Measurements from ENCODE around the gene SIN3B.

SIN3B gene

DNA sequence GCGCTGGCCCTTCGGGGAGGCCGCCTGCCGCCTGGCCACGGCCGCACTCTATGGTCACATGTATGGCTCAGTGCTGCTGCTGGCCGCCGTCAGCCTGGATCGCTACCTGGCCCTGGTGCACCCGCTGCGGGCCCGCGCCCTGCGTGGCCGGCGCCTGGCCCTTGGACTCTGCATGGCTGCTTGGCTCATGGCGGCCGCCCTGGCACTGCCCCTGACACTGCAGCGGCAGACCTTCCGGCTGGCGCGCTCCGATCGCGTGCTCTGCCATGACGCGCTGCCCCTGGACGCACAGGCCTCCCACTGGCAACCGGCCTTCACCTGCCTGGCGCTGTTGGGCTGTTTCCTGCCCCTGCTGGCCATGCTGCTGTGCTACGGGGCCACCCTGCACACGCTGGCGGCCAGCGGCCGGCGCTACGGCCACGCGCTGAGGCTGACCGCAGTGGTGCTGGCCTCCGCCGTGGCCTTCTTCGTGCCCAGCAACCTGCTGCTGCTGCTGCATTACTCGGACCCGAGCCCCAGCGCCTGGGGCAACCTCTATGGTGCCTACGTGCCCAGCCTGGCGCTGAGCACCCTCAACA, 60.8 kb downstream of the SIN3B start:
- DNase-seq: no peak

DNA sequence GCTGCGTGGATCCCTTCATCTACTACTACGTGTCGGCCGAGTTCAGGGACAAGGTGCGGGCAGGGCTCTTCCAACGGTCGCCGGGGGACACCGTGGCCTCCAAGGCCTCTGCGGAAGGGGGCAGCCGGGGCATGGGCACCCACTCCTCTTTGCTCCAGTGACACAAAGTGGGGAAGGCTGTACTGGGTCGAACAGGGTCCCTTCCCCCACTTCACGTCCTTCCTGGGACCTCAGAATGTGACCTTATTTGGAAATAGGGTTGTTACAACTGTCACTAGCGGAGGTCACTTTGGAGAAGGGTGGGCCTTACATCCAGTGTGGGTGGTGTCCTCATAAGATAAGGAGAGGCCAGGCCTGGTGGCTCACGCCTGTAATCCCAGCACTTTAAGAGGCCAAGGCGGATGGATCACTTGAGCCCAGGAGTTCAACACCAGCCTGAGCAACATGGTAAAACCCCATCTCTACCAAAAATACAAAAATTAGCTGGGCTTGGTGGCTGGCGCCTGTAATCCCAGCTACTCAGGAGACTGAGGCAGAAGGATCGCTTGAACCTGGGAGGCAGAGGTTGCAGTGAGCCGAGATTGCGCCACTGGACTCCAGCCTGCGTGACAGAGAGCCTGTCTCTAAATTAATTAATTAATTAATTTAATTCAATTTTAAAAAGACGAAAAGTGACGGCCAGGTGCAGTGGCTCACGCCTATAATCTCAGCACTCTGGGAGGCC, 61.4 kb downstream of the SIN3B start:
- DNase-seq: no peak

DNA sequence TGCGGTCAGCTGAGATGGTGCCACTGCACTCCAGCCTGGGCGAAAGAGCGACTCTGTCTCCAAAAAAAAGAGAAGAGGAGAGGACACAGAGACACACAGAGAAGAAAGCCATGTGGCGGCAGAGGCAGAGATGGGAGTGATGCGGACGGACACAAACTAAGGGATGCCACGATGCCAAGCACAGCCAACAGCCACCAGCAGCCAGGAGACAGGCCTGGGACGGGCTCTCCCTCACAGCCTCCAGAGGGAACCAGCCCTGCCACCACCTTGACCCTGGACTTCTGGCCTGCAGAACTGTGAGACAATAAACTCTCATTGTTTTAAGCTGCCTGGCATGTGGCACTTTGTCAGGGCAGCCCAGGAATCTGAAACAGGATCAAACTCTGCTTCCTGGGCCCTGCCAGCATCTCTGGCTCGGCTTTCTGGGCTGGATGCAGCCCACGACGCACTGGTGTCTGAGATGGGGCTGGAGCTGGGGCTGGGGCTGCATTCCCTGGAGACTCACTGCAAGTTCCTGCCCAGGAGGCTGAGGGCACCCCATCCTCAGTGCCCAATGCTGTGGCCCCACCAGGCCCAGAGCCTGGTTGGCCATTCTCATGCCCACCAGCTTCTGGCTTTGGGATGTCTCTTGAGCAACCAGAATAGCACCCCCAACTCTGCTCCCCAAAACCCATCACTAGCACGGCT, 62.6 kb downstream of the SIN3B start:
- no peak for DNase-seq

DNA sequence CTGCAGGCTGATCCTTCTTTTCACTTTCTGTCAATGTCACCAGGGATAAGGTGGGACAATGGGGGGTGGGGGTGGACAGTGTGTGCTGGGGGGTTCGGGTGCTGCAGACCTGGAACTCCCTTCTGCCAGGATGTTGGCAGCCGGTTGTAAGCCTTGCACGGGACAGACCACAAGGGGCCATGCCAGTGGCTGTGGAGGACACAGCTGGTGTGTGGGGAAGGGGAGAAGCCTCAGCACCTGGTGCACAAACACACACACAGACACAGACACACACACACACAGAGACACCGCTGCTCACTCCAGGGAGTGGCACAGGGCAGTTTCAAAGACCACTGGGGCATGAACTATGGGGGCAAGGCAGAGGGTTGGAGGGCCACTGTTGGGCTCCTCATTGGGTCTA, 63.2 kb downstream of the SIN3B start:
- DNase-seq: no peak

DNA sequence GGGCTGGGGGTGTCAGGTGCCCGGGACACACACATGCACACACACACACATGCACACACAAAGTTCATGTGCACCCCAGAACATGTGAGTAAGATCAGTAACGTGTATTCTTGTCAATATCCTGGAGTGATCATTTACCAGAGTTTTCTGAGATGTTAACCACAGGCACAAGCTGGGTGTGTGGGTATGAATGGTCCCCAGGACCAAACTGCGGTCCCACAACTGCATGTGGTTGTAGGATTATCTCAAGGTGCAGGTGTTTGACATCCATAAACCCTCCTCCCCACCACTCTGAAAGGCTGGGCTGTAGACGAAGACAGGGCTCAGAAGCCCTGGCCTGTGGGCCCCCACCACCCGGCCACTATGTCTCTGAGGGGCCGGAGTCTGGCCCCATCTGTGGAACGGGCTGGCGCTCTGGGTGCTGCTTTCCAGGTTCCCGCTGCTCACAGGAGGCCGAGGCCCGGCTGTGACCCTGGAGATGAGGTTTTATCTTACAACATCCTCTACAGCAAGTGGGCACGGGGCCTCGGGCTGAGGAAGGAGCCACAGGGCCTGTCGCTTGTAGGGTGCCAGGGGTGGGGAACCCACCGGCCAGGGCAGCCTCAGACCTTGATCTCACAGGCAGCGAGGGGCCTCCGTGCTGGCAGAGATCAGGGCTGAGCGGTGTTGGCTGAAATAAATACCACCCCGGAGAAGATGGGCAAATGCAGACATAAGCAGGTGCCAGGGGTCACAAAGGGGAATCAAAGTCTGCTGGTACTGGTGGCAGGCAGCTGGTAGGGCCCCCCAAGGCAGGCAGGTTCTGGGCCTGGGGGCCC, 63.9 kb downstream of the SIN3B start:
- DNase-seq: no peak

DNA sequence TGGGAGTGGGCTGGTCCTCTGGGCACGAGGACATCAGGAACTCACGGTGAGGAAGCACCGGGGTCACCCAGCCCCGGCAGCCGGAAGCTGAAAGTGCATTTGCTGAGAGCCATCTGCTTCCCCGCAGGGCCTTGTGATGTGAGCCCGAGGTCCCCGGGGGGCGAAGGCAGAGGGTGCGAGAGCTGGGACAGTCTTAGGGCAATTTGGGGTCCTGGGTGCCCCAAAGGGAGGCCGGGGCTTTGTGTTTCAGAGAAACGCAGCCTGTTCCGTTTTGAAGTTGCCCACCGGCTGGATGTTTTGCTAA, 64.4 kb downstream of the SIN3B start:
- DNase-seq: peak in 1 of 2 donors; percentile 25

DNA sequence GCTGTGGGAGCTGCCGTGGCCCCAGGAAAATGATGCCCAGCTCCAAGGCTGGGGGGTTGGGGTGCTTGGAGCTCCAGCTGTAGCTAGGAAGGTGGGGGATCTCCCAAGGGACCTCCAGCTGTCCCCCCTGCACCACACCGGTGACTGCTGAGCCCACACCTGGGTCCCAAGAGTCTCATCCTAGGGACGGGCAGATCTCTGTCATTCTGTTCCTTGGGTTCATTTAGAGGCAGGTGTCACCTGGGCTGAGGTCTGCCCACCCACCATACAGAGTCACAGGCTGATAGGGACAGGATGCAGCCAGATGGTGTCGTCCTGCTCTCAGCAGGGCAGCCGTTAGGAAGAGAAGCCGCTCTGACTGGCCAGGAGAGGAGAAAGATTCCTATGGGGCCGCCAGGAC, 64.9 kb downstream of the SIN3B start:
- DNase-seq: no peak

DNA sequence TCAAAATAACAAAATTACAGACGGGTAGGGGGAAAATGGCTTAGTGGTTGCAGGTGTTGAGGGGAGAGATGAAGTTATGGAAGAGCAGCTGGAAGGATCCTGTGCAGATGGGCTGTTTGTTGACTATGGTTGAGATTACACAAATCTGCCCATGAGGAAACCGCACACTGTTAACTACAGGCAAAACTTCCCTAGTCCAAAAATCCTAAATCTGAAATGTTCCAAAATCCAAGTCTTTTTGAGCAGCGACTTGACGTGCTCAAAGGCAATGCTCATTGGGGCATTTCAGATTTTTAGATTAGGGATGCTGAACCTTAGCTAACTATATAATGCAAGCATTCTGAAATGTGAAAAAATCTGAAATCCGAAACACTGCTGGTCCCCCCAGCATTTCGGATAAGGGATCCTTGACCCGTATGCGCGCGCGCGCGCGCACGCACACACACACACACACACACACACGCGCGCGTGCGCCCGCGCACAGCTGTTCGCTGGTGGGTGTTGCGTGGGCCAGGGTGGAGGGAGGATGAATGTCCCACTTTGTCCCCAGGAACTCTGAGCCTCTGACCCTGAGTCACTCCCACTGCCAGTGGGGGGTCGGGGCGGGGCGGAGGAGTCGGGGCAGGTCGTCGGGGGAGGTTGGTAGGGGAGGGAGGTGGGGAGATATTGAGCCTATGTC, 66.4 kb downstream of the SIN3B start:
- no peak for DNase-seq

DNA sequence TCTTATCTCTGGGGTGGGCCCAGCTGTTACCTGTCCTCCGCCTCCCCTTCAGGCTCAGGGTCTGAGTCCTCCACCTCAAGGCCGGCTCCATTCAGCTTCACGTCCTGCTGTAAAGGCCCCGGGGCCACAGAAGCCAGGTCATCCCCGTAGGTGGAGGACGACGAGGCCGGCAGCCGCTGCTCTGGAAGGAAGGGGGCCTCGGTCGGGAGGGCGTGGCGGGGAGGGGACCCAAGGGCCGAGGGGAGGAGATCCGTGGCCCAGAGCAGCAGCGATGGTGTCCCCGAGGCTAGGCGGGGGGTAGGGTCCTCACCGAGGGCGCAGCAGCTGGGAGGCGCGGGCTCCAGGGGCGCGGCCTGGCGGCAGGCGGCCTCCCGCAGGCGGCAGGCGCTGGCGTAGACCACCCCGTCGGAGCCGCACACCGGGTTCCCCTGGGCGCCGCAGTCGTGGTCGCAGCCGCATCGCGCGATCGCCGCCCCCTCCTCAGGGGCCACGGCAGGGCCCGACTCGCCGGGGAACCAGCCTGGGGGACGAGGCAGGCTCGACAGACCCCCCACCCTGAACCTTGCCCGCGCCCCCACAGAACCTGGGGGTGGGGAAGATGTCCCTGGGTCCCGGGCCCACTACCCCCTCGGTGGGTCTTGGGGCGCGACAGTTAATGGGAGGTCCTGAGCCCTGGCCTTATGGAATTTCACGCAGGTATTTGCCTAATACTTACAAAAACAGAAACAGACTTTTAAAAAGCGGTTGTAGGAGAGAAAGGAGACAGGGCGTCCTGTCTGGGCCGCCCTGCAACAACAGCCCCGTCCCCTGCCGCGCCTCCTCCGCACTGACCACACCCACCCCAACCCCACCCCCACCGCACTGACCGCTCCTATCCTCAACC, 67.2 kb downstream of the SIN3B start:
- DNase-seq: no peak

DNA sequence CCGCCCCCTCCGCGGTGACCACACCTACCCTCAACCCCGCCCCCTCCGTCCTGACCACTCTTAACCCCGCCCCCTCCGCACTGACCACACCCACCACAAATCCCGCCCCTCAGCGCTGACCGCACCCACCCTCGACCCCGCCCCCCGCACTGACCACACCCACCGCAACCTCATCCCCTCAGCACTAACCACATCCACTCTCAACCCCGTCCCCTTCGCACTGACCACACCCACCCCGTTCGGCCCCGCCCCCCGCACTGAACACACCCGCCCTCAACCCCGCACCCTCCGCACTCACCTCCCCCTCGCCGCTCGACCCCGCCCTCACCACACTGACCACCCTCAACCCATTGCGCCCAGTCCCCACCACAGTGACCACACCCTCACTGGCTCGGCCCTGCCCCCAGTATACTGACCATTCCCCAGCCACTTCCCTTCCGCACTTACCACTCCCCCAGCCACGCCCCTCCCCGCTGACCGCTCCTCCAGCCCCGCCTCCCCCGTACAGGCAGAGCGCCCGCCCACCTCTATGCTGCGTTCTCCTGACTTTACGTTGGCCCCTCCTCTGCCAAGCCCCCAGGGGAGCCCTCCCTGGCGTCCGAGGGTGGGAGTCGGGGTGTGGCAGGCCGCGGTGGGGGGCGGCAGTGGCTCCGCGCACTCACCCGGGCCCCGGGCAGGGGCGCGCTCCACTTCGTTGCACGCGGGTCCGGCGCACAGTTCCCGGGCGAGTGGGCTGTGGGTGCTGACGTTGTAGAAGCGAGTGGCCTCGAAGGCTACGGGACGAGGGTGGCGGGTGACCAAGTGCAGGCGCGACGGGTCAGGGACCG, 68.0 kb downstream of the SIN3B start:
- DNase-seq: peak in 1 of 2 donors; percentile 98

DNA sequence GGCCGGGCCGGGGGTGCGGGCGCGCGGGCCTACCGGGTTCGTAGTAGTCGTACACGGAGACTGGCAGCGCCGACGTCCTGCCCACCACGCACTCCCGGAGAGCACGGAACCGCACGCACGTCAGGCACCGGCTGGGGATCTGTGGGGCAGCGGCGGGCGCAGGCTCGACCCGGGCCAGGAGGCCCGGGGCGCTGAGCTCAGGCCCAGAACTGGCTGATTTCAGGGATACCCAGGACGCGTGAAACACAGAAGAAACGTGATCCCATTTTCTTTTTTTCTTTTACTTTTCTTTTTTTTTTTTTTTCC, 68.6 kb downstream of the SIN3B start:
- no peak for DNase-seq

DNA sequence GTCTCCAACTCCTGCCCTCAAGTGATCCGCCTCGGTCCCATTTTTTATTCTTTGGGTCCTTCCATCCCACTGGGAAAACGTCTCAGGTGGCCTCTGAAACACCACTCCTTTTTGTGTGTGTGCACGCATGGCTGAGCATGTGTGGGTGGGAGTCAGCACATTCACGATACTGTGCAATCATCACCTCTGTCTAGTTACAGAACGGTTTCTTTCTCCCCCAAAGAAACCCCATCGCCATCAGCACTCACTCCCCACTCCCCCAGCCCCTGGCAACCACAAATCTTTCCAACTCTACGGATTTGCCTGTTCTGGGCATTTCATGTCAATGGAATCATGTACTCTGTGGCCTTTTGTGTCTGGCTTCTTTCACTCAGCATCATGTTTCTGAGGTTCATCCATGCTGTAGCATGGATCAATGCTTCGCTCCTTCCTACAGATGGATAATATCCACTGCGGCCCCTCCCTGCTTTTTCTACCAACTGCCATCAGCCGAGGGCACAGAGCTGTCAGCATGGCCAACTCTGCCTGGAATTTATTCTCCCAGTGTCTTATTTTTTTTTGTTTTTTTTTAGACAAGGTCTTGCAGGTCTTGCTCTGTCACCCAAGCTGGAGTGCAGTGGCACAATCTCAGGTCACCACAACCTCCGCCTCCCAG, 69.3 kb downstream of the SIN3B start:
- DNase-seq: no peak

DNA sequence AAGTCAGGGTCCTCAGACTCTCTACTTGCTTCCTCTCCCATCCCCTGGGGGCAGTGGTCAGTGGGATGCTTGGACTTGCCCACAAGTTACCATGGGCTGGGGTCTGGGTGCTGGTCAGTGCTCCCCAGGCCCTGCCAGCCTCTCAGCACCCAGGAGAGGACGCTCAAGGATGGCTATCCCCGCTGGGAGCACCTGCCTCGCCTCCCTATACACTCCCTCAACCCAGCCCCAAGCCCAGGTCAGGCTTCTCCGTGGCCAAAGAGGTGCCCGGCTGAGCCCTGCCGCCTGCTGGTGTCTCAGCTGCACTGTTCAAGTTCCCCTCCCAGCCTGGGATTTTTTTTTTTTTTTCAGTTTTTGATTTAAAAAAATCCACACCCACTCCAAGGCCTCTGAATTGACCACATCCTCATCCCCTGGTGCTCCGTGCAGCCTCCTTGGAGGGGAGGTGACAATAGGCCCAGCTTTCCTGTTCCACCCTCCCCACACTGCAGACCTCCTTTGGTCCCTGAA, 70.4 kb downstream of the SIN3B start:
- DNase-seq: peak in 1 of 2 donors; percentile 41

DNA sequence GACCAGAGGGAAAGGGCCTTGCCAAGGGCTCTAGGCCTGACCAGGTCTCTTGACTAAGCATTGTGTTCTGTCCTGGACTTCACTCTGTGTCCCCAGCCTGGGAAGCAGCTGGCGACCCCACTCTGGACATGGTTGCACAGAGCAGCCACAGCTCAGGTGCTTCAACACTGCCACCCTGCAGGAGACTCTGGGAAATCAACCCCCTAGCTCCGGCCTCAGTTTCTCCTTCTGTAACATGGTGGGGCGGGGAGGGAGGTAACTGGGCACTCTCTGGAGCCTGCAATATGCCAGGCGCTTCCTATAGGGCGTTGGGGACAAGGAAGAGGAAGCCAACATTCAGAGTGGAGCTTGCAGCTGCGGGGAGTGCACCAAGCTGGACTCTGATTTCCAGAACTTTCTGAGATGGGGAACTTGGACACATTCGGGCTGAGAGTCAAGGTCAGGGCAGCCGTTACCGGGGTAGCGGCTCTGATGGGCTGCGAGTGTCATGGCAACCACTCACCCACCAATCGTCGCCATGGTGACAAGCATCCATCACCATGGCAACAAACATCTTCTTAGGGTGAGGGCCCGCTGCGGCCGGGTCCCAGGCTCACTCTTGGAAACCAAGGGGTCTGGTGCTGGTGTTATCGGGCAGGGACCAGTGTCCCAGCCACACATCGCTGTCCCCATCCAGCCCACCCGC, 72.4 kb downstream of the SIN3B start:
- DNase-seq: no peak

DNA sequence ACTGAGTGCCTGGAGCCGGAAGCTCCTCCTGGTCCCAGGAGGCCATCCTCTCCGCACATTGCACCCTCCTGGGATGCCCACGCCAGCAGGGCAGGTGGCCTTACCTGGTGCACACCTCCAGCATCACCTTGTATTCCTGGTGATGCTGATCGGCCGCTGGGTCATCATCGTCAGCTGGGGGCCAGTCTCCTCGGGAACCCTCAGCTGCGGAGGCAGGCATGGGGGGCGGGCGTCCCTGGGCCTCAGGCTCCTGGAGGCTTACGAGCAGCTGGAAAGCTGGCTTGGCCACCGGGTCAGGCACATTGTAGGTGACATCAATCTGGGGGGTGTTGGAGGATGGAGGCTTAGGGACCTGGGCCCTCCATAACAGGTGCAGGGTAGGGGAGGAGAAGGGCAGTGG, 73.3 kb downstream of the SIN3B start:
- DNase-seq: no peak

DNA sequence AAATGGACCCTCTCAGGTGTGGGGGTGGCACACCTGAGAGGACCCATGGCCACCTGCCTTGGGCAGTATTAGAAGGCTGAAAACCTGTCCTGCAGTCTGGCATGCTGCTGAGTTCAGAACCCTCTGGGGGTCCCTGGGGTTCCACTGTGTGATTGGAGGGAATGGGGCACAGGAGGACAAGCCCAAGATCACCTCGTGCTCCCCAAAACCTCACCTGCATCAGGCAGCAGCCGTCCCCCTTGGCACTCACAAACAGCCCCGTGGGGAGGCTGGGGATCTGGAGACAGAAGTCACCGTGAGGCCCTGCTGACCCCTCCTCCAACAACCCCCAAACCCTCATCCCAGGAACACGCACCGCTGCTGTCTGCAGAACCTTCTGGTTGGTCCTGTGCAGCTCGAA, 74.1 kb downstream of the SIN3B start:
- DNase-seq: no peak

DNA sequence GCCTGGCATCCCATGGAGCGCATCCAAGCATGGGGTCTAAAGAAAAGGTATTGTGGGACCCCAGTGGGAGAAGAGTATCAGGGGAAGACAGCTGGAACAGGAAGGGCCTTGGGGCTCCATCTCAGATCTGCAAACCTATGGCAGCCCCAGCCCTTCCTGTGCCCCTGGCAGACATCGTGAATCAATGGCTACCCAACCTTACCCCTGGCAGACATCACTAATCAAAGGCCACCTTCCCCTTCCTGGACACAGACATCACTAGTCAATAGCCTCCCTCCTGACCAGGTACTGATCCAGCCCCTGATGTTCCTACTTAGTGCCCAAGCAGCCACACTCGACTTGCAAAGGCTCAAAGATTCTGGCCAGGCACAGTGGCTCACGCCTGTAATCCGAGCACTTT, 75.4 kb downstream of the SIN3B start:
- no peak for DNase-seq

DNA sequence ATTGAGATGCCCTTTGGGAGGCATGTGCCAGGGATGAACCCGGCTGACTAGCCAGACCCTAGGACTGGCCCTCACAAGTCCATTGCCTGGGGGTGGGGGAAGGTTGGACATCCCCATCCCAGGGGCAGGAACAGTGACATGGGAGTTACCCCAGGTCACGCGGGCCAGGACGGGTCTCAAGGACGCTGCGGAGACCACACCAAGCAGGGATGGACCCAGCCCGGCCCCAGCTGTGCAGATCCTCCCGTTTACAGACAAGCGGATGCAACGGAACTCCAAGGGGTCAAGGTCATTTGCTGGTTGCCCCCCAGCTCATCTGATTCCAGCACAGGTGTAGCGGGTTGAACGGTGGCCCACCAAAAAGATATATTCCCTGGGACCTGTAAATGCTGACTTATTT, 79.6 kb downstream of the SIN3B start:
- no peak for DNase-seq

DNA sequence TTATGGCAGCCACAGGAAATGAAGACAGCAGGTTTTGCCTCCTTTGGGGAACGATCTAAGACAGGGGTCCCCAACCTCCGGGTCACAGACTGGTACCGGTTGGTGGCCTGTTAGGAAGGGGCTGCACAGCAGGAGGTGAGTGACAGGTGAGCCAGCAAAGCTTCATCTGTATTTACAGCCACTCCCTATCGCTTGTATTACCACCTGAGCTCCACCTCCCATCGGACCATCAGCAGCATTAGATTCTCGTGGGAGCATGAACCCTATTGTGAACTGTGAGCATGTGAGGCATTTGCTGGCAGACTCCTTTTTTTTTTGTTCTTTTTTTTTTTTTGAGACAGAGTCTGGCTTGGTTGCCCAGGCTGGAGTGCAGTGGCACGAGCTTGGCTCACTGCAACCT, 81.8 kb downstream of the SIN3B start:
- DNase-seq: no peak

DNA sequence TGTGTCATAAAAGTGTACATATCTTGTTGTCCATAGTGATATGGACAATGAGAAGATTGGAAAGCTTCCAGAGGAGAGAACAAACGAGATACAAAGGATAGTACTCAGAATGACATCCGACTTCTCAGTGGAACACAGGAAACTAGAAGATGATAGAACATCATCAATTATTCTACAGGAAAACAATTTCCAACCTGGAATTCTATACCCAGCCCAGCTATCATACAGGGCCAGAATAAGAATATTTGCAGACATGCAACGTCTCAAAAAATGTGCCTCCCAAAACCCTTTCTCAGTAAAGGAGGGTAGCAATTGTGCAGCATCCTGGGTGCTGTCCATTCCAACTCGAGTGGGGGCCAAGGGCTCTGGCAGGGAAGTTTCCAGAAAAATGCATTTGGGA, 83.6 kb downstream of the SIN3B start:
- no peak for DNase-seq

Data from bone marrow (tissue), 2 donors.